ENCODE data around the gene ONECUT2. TPM values are rescaled to one million over a fixed set of nuclear protein-coding genes. Genes with fewer than 3 reads are reported as not detected.

ONECUT2 gene
- total RNA-seq, 1 donor: under 0.01 TPM

DNA sequence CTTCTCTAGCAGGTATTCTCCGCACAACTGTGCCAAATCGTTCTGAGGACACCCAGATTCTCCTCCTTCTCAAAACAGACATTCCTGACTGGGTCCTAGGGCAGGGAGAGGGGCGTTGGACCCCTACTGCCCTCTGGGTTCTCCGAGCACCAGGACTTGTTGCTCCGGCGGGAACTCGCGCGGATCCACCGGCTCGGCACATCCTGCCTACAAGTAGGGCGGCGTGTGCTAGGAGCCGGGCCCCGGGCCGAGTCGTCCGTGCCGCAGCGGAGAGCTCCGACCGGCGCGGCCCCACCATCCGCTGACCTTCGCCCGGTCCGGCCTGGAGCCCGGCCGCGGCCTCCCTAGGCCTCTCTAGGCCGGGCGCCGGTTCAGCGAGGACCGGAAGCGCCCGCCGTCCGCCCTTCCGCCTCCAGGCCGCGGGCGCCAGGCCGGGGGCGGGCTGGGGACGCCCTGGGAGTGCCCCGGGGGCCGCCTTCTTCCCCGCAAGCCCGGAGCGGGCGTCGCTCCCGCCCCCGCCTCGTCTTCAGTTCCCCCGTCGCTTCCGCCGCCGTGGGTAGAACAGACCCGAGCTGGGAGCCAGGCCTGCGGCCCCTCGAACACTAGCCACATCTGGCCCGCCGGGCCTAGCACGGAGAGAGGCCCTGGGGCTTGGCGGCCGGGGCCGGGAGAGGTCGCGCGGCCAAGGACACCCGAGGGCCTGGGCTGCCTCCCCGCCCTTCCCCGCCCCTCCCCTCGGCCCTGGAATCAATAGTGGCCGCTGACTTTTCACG lies 7.6 kb upstream of the ONECUT2 start:
- no peak for DNase-seq (ENCODE audit: low read depth)
- no peak overlapping the region for H3K4me3 ChIP-seq (ENCODE audit: low read depth, low read length)
- TF ChIP-seq, protein P1, sequence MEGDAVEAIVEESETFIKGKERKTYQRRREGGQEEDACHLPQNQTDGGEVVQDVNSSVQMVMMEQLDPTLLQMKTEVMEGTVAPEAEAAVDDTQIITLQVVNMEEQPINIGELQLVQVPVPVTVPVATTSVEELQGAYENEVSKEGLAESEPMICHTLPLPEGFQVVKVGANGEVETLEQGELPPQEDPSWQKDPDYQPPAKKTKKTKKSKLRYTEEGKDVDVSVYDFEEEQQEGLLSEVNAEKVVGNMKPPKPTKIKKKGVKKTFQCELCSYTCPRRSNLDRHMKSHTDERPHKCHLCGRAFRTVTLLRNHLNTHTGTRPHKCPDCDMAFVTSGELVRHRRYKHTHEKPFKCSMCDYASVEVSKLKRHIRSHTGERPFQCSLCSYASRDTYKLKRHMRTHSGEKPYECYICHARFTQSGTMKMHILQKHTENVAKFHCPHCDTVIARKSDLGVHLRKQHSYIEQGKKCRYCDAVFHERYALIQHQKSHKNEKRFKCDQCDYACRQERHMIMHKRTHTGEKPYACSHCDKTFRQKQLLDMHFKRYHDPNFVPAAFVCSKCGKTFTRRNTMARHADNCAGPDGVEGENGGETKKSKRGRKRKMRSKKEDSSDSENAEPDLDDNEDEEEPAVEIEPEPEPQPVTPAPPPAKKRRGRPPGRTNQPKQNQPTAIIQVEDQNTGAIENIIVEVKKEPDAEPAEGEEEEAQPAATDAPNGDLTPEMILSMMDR (IDR thresholded peaks at IDR 0.05; ENCODE audit: insufficient read depth, low read depth, low read length): no peak

DNA sequence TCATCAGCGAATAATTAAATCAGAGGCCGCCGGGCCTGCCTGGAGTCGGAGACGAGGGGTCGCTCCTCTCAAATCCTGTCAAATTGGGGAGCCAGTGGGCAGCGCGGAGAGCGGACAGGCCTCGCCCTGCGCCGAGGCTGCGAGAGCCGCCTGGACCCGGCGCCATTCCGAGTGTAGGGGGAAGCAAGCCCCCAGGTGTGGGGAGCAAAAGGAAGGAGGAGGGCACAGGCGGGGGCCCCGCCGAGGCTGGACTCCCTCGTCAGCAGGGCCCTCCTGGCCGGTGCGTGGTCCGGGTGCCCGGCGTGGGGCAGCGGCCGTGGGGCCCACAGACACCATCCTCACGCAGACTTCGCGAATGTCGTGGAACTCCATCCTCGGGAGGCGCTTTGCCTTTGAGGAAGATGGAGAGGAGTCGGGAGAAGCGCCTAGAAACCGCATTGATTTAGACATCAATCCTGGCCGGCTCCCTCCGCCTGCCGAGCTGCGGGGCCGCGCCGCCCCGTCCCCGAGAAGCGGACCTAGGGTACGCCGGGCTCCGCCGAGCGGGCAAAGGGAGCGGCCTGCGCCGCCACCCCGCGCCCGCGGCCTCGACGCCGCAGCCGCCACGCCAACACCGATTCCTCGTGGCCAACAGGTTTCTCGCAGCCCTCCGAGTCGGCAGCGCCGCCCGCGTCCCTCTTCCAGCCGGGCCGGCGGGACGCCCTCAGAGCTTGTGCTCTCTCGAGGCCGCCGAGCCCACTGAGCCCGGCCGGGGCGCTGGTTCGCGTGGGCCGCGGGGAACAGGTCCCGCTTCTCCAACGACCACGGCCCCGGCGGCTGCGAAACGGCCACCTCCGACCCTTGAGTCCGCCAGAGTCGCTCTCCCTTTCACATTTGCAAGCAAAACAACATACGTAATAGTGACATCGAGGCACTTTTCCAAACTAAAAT lies 6.7 kb upstream of the ONECUT2 start:
- H3K4me3 ChIP-seq (ENCODE audit: low read depth, low read length): no peak overlapping the region
- DNase-seq (ENCODE audit: low read depth): no peak
- TF ChIP-seq, protein P1 (IDR thresholded peaks at IDR 0.05; ENCODE audit: insufficient read depth, low read depth, low read length): no peak

GRCh38 chr18:57429167-57430078 lies 5.8 kb upstream of the ONECUT2 start:
- TF ChIP-seq, protein P1 (IDR thresholded peaks at IDR 0.05; ENCODE audit: insufficient read depth, low read depth, low read length): no peak
- no peak overlapping the region for H3K4me3 ChIP-seq (ENCODE audit: low read depth, low read length)
- no peak for DNase-seq (ENCODE audit: low read depth)

GRCh38 chr18:57430079-57431001 lies 4.8 kb upstream of the ONECUT2 start:
- H3K4me3 ChIP-seq (ENCODE audit: low read depth, low read length): no peak overlapping the region
- TF ChIP-seq, protein P1 (IDR thresholded peaks at IDR 0.05; ENCODE audit: insufficient read depth, low read depth, low read length): no peak
- no peak for DNase-seq (ENCODE audit: low read depth)

DNA sequence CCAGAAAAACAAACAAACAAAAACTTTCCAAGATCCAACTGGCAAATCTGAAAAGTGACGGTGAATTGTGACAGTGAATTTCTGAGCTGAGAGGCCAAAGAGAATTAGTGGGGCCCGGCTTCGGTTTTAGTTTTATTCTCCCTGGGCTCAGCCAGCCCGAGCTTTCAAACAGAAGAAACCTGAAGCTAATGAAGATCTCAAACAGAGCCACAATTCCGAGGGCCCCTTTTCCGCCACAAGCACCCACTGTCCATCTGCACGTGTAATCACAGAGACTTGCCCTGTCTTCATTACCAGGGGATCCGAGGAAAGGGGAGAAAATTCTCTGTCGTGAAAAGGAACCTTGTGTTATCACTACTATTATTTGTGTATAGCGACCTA lies 4.2 kb upstream of the ONECUT2 start:
- H3K4me3 ChIP-seq (ENCODE audit: low read depth, low read length): no peak overlapping the region
- TF ChIP-seq, protein P1 (IDR thresholded peaks at IDR 0.05; ENCODE audit: insufficient read depth, low read depth, low read length): no peak
- DNase-seq (ENCODE audit: low read depth): no peak

Data from fibroblast of villous mesenchyme (primary cell).